Measurements from ENCODE around the gene MCOLN1. TPM values are rescaled to one million over a fixed set of nuclear protein-coding genes. Genes with fewer than 3 reads are reported as not detected.

MCOLN1 gene
- polyA plus RNA-seq, 3 donors: 32.8 to 133 (median 34.3) TPM

GRCh38 chr19:7554990-7555864 lies 32.8 kb downstream of the MCOLN1 start:
- no peak overlapping the region for H3K4me2 ChIP-seq (replicated peaks; ENCODE audit: extremely low read depth, low read length, poor library complexity, severe bottlenecking)
- no peak for DNase-seq

More at GRCh38 chr19:7554990-7555864, 32.8 kb downstream of the MCOLN1 start:
- no peak overlapping the region for H3K4me3 Mint-ChIP-seq
- Histone ChIP-seq H3K36me3 (replicated peaks in 1 of 2; ENCODE audit: control insufficient read depth in 1 of 2, insufficient read depth in 2 of 2, low read length in 2 of 2) (peaks cover 73 to 89% of the 10 kb centered on the region in 2 donors), H2AFZ (ENCODE audit: insufficient read depth, low read depth, low read length, poor library complexity, severe bottlenecking) (no peak overlapping the region), H3K9me3 (replicated peaks in 1 of 2; ENCODE audit: control insufficient read depth in 1 of 2, insufficient read depth in 1 of 2, low read length in 2 of 2) (no peaks in the 10 kb centered on the region), H3K79me2 (ENCODE audit: insufficient read depth, low read length) (no peaks in the 10 kb centered on the region), H3K9ac (ENCODE audit: insufficient read depth, low read length, poor library complexity, severe bottlenecking) (no peak overlapping the region), H3K27me3 (ENCODE audit: control insufficient read depth in 2 of 2, insufficient read depth in 2 of 2, low read length in 2 of 2) (no peaks in the 10 kb centered on the region), H3K4me1 (ENCODE audit: control insufficient read depth in 1 of 2, insufficient read depth in 2 of 2, low read length in 2 of 2) (peaks cover 0 to 5% of the 10 kb centered on the region in 2 donors), H3K4me3 (replicated peaks in 1 of 3; ENCODE audit: low read depth in 2 of 3, low read length in 3 of 3) (no peak overlapping the region), H3K27ac (ENCODE audit: low read depth in 1 of 2, low read length in 2 of 2) (no peak overlapping the region), H4K20me1 (ENCODE audit: insufficient read depth, low read length) (peaks cover 29% of the 10 kb centered on the region)
- peaks cover 0 to 2% (median 0%) of the 10 kb centered on the region in 3 donors for H3K27me3 Mint-ChIP-seq (ENCODE audit: low read depth in 3 of 3)
- H3K27ac Mint-ChIP-seq: peak overlapping the region in 2 of 7 donors; percentile 14 to 35
- H3K9me3 Mint-ChIP-seq: peaks cover 0 to 1% (median 0%) of the 10 kb centered on the region in 7 donors
- no peak for TF ChIP-seq CTCF (IDR thresholded peaks at IDR 0.05)
- peaks cover 13% of the 10 kb centered on the region for H3K4me1 Mint-ChIP-seq
- H3K36me3 Mint-ChIP-seq: peaks cover 79 to 94% of the 10 kb centered on the region in 2 donors
- intact Hi-C loops (cut with micrococcal nuclease): no loop called here
- 92% methylated on average over 48 of the region's 62 CpGs for WGBS (ENCODE audit: insufficient coverage)

Data from CD14-positive monocyte (primary cell).